ENCODE data around the gene TREH. TPM values are rescaled to one million over a fixed set of nuclear protein-coding genes. Genes with fewer than 3 reads are reported as not detected.
"Not testable (repeated sequence)": the region's sequence is repeated elsewhere in the genome, so short reads cannot be mapped to it uniquely, and the experiment has no call there.

The TREH gene
- polyA plus RNA-seq, 12 donors: 0.12 to 0.57 (median 0.26) TPM; not detected in 5

DNA sequence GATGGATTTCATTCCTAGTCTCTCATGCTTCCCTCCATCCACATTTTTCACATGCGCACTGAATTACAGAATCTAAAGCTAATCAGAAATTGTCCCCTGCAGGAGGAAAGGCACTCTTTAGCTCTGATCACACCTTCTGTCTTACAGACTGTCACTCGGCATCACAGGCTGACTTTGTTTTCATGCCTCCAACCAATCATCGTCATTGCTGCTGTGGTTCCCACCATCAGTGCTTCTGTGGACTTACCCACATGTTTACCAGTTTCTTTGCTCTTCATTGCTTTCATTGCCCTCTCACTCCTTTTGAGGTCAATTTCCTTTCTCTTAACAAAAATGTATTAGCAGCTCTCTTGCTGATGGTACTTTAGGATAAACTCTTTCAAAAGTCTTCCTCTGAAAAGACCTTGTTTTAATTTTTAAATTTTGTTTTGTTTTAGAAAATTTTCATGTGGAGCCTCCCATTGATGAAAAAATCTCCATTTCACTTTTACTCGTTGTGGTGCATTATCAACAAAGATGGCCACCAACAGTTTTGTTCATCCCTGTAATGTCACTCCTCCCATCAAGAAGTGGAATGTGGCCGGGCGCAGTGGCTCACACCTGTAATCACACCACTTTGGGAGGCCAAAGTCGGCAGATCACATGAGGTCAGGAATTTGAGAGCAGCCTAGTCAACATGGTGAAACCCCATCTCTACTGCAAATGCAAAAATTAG lies 20.2 kb upstream of the TREH start:
- DNase-seq: no peak

DNA sequence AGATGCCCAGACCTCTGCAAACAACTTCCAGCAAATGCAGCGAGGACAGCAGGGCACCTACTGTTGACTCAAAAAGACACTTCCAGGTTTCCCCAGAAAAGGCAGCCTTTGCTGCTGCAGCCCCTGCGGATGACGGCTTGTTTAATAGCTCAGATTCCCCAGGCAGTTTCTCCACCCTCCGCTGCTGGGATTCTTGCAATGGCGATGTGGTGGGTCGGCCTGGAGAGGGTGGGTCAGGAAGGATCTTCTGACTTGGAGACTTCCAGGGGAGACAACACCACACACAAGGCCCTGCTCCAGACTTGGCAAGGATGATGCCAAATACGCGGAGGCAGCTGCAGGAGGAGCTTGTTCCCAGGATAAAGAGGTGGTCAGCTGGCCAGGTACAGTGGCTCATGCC lies 17.9 kb upstream of the TREH start:
- no peak for DNase-seq

DNA sequence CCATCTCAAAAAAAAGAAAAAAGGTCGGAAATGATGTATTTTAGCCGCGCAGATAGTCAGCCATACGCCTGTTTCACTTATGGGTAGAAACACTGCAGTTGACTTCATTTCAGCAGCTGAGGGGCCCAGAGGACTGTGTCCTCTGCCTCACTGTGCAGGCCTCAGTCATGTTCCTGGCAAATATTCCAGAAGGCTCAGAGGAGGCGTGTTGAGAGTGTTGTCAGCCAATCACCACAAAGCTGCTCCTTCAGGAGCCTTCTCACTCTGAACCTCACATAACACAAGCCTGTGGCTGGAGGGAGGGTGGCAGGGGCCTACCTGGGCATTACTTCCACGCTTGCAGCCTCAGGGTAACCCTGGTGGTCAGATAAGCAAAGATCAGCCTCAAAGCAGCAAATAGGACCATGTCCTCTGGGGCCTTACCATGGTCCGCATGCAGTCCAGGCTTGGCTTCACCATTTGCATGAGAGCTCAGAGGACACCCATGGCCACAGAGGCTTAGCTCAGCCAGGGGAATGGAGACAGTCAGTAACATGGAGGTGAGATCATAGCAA lies 17.3 kb upstream of the TREH start:
- peak; percentile 24 for DNase-seq

DNA sequence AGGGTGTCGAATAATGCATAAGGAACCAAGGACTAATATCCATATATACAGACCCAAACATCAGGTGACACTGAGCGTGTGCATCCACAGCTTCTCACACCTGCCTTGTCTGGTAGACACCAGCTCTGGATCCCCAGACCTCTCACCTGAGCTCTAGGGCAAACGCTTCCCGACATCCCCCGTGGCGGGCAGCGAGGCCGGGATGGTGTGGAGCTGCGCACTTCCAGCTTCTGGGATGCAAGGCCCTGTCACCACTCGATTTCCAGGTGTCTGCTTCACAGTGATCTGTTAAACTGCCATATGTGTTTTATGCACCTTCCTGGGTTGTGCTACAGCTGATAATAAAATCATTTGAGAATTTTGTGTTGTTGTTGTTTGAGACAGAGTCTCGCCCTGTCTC lies 15.3 kb upstream of the TREH start:
- no peak for DNase-seq

DNA sequence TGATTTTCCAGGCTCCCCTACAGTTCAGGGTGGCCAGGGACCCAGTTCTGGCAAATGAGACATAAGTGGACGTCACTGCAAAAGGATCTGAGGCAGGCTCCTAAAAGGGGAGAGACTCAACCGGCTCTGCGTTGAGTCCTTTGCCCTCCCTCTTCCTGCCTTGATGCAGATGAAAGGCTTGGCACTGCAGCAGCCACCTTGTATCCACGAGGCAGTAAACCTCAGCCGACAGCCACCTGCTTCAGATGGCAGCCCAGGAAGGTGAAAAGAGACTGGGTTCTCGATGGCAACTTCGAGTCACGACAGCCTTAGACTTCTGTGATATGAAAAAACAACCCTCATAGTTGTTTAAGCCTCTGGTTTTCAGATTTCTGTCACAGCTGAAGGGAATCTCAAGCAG lies 14.7 kb upstream of the TREH start:
- DNase-seq: no peak

DNA sequence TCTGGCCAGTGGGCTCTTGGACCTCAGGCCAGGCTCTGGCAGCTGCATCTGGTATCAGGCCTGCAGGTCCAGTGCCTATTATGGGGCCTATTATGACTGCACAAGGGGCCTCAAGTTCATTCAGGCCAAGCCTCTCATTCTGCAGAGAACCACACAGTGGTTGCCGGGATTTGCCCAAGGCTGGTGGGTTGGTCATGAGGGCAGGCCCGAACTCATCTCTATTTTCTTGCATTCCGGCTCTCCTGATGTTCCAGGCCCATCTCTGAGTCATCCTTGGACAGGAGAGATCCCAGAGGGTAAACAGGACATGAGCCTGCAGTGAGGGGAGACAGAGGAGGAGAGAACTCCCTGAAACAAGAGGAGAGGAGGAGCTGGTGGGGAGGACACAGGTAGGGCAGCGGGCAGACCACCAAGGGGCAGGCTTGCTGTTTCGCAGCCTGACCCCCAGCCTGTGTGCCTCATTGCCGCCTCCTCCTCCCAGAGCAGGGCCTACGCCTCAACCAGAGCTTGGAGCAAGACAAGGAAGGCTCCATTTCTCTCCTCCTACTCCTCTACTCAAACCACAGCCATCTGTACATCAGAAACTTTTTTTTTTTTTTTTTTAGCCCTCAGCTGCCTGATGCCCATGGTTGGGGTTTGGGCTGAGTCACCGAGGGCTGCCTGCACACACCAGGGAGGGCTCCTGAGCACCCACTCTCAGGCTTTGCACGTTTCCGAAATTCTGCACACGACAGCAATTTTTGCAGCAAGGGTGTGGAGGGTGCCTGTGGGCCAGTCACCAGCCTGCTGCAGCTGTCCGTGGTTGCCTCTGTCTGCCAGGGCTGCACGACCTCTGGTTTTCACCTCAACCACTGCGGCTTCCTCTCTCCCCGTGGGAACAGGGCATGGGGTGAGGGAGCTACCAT lies 12.7 kb upstream of the TREH start:
- no peak for DNase-seq

DNA sequence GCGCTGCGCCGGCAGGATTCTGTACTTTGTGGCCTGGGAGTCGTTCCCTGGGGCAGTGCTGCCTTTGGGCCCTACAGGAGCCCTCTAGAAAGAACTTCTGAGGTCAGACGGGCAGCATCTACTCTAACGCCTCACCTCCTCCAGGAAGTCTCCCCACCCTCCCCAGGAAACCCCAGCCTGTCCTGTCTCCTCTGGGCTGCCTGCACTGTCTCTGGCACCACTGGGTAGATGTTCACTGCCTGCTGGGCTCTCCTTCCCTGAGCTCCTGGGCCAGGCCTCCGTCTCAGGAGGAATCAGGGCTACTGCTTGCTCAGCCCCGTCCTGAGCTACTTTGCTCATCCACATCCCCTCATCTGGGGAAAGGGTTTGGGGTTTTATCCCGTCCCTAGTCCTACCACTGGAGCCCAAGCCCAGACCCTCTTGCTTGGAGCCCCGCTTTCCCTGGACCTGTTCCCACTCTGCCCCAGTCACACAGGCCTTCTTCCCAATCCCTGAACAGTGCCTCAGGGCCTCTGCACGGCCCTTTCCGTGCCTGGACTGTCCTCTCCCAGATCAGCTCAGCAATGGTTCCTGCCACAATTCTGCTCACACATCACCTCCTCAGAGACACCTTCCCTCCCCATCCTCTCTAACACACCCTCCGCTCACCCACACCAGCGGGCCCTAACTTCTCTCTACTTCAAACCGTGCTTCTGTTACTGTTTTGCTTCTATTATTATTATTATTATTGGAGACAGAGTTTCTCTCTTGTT lies 11.3 kb upstream of the TREH start:
- DNase-seq: no peak

DNA sequence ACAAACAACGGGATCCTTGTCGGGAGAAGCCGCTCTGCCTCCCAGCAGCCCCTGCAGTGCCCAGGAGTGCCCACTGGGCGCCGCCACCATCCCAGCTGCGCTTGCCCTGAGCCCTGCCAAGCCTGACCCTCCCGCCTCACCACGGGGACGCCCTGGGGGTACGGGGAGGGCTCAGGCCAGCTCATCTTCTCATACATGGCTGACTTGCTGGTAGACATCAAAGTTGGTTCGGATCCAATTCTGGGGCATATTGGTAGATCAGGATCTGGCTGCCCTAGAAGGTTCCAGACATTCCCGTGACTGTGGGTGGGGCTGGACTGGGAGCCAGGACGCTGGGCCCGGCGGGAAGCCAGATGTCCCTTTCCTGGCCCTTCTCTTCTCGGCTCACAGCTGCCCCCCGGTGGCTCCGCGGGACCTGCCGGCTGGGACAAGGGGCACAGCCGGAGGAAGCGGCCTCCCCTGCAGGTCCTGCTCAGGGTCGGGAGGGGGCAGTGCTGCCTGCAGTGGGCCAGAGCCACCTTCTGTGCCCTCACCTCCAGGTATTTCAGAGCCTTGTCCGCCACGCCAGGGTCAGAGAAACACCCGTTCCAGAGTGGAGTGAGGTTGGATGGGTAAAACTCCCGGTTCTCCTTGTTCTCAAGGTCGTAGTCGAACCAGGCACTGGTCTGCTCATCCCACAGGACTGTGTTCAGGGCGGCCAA lies 10.6 kb upstream of the TREH start:
- DNase-seq: peak; percentile 80

DNA sequence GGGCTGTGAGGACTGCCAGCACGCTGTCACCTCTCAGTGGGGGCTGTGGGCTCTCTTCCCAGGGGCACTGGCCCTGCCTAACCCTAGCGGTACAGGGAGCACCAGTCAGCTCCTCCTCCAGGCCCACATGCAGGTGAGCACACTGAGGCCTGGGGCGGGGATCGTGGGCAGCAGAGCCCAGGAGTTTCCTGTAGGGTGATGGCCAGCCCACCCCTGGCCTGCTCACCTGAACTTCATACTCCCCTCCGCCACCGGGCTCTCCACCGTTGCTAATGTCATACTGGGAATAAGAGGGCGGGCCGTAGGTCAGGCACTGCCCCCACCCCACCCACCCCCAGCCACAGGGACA lies 10.0 kb upstream of the TREH start:
- DNase-seq: no peak

DNA sequence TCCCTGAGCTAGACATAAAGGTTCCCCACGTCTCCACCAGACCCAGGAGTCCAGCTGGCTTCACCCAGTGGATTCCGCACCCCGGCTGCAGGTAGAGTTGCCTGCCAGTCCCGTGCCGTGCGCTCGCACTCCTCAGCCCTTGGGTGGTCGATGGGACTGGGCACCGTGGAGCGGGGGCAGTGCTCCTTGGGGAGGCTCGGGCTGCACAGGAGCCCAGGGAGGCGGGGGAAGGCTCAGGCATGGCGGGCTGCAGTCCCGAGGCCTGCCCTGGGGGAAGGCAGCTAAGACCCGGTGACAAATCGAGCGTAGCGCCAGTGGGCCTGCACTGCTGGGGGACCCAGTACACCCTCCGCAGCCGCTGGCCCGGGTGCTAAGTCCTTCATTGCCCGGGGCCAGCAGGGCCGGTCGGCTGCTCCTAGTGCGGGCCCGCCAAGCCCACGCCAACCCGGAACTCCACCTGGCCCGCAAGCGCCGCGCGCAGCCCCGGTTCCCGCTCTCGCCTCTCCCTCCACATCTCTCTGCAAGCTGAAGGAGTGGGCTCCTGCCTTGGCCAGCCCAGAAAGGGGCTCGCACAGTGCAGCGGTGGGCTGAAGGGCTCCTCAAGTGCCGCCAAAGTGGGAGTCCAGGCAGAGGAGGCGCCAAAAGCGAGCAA lies 9.5 kb upstream of the TREH start:
- DNase-seq: no peak

DNA sequence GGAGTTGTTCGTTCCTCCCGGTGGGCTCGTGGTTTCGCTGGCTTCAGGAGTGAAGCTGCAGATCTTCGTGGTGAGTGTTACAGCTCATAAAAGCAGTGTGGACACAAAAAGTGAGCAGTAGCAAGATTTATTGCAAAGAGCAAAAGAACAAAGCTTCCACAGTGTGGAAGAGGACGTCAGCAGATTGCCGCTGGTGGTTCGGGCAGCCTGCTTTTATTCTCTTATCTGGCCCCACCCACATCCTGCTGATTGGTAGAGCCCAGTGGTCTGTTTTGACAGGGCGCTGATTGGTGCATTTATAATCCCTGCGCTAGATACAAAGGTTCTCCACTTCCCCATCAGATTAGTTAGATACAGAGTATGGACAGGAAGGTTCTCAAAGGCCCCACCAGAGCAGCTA lies 8.9 kb upstream of the TREH start:
- not testable (repeated sequence) for DNase-seq

DNA sequence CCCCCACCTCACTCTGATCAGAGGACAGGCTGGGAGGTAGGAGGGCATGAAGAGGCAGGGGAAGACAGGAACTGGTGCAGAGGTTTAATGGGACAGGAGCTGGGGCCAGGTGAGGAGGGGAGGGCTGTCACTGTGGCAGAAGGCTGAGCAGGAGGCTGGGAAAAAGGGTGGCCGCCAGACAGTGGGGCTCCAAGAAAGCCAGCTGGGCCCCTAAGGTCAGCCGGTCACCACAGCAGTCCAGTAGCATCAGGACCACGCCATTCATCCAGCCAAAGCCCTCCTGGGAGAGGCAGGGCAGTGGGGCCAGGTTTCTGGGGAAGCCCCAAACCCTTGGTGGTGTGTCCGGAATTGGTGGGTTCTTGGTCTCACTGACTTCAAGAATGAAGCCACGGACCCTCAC lies 8.5 kb upstream of the TREH start:
- no peak for DNase-seq

DNA sequence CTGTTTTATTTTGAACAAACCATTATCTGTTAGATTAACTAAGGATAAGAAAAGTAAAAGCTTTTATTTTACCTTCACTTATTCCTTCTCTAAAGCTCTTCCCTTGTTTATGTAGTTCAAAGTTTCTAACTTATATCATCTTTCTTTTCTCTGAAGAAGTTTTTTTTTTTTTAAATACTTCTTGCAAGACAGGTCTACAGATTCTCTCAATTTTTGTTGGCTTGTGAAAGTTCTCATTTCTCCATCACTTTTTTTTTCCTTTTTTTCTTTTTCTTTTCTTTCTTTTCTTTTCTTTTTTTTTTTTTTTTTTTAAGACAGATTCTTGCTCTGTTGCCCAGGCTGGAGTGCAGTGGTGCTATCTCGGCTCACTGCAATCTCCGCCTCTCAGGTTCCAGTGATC lies 4.7 kb upstream of the TREH start:
- DNase-seq: no peak

DNA sequence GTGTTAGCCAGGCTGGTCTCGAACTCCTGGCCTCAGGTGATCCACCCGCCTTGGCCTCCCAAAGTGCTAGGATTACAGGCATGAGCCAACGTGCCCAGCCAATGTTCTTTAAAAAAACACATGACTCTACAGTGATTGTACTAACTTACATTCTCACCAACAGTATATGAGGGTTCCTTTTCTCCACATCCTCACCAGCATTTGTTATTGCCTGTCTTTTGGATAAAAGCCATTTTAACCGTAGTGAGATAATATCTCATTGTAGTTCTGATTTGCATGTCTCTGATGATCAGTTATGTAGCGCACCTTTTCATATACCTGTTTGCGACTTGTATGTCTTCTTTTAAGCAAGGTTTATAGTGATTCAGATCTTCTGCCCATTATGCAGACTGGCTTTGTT lies 3.5 kb upstream of the TREH start:
- not testable (repeated sequence) for DNase-seq

DNA sequence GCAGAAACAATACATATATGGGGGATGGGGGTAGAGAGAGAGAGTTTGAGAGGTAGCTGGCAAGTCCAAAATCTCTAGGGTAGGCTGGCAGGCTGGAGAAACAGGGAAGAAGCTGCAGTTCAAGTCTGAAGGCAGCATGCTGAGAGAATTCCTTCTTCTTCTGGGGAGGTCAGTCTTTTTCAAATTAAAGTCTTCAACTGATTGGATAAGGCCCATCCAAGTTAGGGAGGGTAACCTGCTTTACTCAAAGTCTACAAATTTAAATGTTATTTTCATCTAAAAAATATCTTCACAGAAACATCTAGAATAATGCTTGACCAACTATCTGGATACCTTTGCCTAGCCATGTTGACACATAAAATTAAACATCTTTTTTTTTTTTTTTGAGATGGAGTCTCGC lies 2.9 kb upstream of the TREH start:
- DNase-seq: no peak

DNA sequence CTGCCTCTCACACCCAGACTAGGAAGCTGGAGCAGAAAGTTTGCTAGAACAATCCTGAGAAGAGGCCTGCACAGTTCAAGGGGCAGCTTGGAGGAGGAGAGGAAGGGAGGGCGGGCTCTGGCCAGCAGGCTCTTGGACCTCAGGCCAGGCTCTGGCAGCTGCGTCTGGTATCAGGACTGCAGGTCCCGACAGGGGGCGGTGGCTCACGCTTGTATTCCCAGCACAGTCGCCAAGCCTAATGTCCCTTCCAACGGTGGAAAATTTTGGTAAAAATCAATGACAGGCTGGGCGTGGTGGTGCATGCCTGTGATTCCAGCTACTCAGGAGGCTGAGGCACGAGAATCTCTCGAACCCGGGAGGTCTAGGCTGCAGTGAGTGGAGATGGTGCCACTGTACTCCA lies 542 bp downstream of the TREH start:
- not testable (repeated sequence) for DNase-seq

DNA sequence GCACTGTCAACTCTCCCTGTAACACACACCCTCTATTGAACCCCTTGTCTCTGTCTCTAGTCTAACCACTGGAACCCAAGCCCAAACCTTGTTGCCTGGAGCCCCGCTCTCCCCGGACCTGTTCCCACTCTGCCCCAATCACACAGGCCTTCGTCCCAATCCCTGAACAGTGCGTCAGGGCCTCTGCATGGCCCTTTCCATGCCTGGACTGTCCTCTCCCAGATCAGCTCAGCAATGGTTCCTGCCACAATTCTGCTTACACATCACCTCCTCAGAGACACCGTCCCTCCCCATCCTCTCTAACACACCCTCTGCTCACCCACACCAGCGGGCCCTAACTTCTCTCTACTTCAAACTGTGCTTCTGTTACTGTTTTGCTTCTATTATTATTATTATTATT lies 1.5 kb downstream of the TREH start:
- no peak for DNase-seq

DNA sequence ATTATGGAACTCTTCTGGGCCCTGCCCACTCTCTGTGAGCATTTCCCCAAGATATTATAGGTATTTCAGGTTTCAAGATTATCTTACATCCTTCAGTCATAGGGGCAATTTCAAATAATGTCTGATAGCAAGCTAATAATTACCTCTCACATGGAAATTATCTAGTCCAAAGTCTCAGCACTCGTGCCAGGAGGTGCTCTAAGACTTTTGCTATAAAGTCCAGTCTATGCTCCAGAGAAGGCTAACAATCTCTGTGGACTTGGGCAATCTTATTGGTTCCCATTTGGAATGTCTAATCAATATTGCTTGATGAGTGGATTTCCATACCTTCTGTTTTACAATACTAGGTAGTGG lies 5.4 kb downstream of the TREH start:
- DNase-seq: no peak

DNA sequence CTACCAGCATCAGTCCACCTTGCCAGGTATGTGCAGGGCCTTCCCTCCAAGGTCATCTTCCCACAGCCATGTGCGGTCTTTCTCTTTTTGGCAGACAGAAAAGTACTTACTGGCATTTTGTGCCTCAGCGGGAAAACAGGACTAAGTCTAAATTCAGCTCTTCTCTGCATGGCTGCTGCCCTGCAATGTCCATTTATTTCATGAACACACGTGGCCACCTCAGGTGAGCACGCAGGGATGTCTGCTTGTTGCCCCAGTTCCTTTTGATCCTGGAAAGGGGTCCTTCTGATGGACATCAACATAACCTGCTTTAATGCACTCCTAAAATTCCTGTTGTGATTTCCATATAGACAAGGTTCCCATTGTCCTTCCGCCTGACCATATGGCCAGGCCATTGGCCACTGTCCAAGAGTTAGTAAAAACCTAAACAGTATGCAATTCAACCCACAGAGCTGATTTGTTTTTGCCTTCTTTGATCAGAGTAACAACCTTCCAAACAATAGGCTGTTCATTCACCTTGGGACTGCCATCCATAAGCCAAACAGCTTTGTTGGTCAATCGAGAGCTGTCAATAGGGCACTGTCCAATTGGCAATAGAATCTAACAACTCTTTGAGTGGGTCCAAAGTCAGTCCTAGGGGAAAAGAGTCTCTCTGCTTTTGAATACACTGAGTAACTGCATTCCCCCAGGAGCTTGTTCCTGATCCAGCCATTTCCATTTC lies 5.9 kb downstream of the TREH start:
- no peak for DNase-seq

DNA sequence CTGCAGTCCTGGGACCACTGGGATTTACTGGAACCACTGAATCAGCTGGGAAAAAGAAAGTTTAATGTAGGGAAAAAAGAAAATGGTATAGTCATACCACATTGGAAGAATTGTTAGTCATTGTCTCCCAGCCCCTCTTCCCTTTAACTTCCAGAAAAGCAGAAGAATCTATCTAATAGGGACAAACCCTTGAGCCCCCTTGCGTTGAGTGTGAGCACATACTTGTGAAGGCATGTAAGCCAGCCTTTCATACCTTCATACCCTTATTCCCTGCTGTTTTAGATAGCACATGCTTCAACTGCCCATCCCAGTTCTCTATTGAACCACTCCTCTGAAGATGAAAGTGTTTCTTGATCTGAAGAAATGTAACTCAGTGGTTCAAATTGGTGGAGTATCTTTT lies 6.6 kb downstream of the TREH start:
- no peak for DNase-seq

DNA sequence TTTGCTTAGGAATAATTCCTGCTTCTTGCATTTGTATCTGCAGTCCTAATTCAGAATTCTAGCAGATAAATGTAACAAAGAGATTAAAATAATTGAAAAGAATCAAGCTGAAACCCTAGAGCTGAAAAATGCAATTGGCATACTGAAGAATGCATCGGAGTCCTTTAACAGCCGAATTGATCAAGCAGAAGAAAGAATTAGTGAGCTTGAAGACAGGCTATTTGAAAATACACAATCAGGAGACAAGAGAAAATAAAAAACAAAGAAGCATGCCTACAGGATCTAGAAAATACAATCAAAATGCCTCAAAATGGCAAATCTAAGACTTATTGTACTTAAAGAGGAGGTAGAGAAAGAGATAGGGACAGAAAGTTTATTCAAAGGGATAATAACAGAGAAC lies 8.2 kb downstream of the TREH start:
- DNase-seq: no peak
